ENCODE data around the gene SMIM28.

Gene SMIM28

GRCh38 chr6:138427701-138428100, 50.0 kb downstream of the SMIM28 start:
- in situ Hi-C loops (cut with MboI; ENCODE audit: low sequenced_read_pairs), result loop anchor here (25.0 kb wide), 1 partner anchor 335 kb away; the partner anchor contains the start of gene CCDC28A

GRCh38 chr6:138428944-138429598, 51.4 kb downstream of the SMIM28 start:
- in situ Hi-C loops (cut with MboI; ENCODE audit: low sequenced_read_pairs), result loop anchor here (25.0 kb wide), 1 partner anchor 333 kb away; the partner anchor contains the start of gene CCDC28A

GRCh38 chr6:138429761-138430160, 52.1 kb downstream of the SMIM28 start:
- in situ Hi-C loops (cut with MboI; ENCODE audit: low sequenced_read_pairs), result loop anchor here (25.0 kb wide), 1 partner anchor 333 kb away; the partner anchor contains the start of gene CCDC28A

GRCh38 chr6:138430361-138431145, 52.8 kb downstream of the SMIM28 start:
- in situ Hi-C loops (cut with MboI; ENCODE audit: low sequenced_read_pairs), result loop anchor here (25.0 kb wide), 1 partner anchor 332 kb away; the partner anchor contains the start of gene CCDC28A

GRCh38 chr6:138431256-138432062, 53.8 kb downstream of the SMIM28 start:
- in situ Hi-C loops (cut with MboI; ENCODE audit: low sequenced_read_pairs), result loop anchor here (25.0 kb wide), 1 partner anchor 331 kb away; the partner anchor contains the start of gene CCDC28A

- in situ Hi-C loops (cut with MboI; ENCODE audit: low sequenced_read_pairs), result loop anchor here (25.0 kb wide), 1 partner anchor 330 kb away; the partner anchor contains the start of gene CCDC28A
Measured at GRCh38 chr6:138432063-138432356, 54.3 kb downstream of the SMIM28 start.
